ENCODE results near the gene ERAL1. TPM values are rescaled to one million over a fixed set of nuclear protein-coding genes. Genes with fewer than 3 reads are reported as not detected.

Gene ERAL1
- total and polyA plus RNA-seq, 2 experiments from 2014 or later: 77.1 to 121 TPM

- Mint-ChIP-seq H3K9me3 (no peaks in the 10 kb centered on the region; the same call in 2 of the 3 replicates), H3K4me3 (no peak overlapping the region), H3K4me1 (peaks cover 61% of the 10 kb centered on the region), H3K36me3 (ENCODE audit: low read depth) (peaks cover 67% of the 10 kb centered on the region), H3K27ac (peak overlapping the region; percentile 57; the same call in 1 of the 2 replicates), H3K27me3 (ENCODE audit: insufficient read depth, low read depth, poor library complexity) (peaks cover 38% of the 10 kb centered on the region)
- Histone ChIP-seq H3K4me2 (no peak overlapping the region), H3K9me2 (ENCODE audit: insufficient read depth) (no peaks in the 10 kb centered on the region), H3K36me3 (ENCODE audit: insufficient read depth) (peaks cover 51% of the 10 kb centered on the region), H3K27me3 (ENCODE audit: insufficient read depth) (no peaks in the 10 kb centered on the region), H3K4me3 (no peak overlapping the region), H3K79me2 (replicated peaks; ENCODE audit: insufficient read depth) (peaks cover 5% of the 10 kb centered on the region; the same call in 1 of the 2 replicates), H2AFZ (no peak overlapping the region), H3K4me1 (ENCODE audit: insufficient read depth) (peaks cover 32% of the 10 kb centered on the region), H4K20me1 (replicated peaks; ENCODE audit: insufficient read depth) (peaks cover 24% of the 10 kb centered on the region), H3K27ac (ENCODE audit: low read depth) (no peak overlapping the region), H3F3A (replicated peaks; ENCODE audit: low read depth) (peaks cover 61% of the 10 kb centered on the region)
- ATAC-seq: no peak
- DNase-seq (ENCODE audit: low spot score): no peak
- no peak for TF ChIP-seq ZNF331 (CRISPR knock-in tag; IDR thresholded peaks at IDR 0.05; ENCODE audit: low read depth)
- no peak for TF ChIP-seq STAT1 (IDR thresholded peaks at IDR 0.05; ENCODE audit: unreplicated experiment)
- TF ChIP-seq ZNF114 (CRISPR knock-in tag; IDR thresholded peaks at IDR 0.05): no peak
These were observed 52.1 kb downstream of the ERAL1 start for GRCh38 chr17:28906706-28907438.

GRCh38 chr17:28907709-28908475 is 53.1 kb downstream of the ERAL1 start:
- H3K36me3 Mint-ChIP-seq (ENCODE audit: low read depth): peaks cover 77% of the 10 kb centered on the region
- Histone ChIP-seq H3F3A (replicated peaks; ENCODE audit: low read depth) (peaks cover 67% of the 10 kb centered on the region), H4K20me1 (replicated peaks; ENCODE audit: insufficient read depth) (peaks cover 27% of the 10 kb centered on the region), H3K27ac (ENCODE audit: low read depth) (peak overlapping the region; percentile 80; the same call in 1 of the 2 replicates), H2AFZ (no peak overlapping the region), H3K4me2 (no peak overlapping the region), H3K4me1 (ENCODE audit: insufficient read depth) (peaks cover 29% of the 10 kb centered on the region), H3K27me3 (ENCODE audit: insufficient read depth) (no peaks in the 10 kb centered on the region), H3K79me2 (replicated peaks; ENCODE audit: insufficient read depth) (peaks cover 5% of the 10 kb centered on the region; the same call in 1 of the 2 replicates), H3K36me3 (ENCODE audit: insufficient read depth) (peaks cover 59% of the 10 kb centered on the region), H3K9me2 (ENCODE audit: insufficient read depth) (no peaks in the 10 kb centered on the region), H3K4me3 (no peak overlapping the region)
- H3K27me3 Mint-ChIP-seq (ENCODE audit: insufficient read depth, low read depth, poor library complexity): peaks cover 42% of the 10 kb centered on the region
- DNase-seq (ENCODE audit: low spot score) (no peak), ATAC-seq (no peak)
- H3K4me3 Mint-ChIP-seq: no peak overlapping the region
- H3K9me3 Mint-ChIP-seq: no peaks in the 10 kb centered on the region; the same call in 2 of the 3 replicates
- peak overlapping the region; percentile 43; the same call in 1 of the 2 replicates for H3K27ac Mint-ChIP-seq
- peaks cover 57% of the 10 kb centered on the region for H3K4me1 Mint-ChIP-seq
- TF ChIP-seq ZNF114 (CRISPR knock-in tag; IDR thresholded peaks at IDR 0.05) (no peak), POLR2AphosphoS5 (IDR thresholded peaks at IDR 0.05; ENCODE audit: low read depth) (peak; percentile 31; the same call in 1 of the 2 replicates)

DNA sequence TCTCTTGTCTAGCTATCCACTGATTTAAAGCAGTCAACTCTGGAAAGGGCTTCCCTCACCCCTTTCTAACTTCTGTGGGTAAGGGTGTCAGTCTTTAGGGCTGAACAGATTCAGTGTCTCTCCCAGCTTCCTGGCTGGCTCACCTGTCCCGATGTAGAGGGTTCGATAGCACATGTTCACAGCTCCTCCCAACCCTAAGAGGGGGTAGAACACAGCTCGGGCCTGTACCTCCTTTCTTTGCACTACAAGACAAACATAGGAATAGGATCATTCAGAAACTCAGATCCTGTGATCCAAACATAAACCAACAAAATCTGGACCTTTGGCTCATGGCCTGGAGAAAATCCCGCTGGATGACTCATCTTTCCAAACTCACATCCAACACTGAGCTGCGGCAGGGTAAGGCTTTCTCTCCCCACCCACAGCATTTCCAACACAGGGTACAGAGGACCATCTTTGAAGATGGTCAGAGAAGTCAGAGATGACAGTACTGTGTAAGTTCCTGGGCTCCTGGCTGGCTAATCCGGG is 53.9 kb downstream of the ERAL1 start:
- no peaks in the 10 kb centered on the region; the same call in 2 of the 3 replicates for H3K9me3 Mint-ChIP-seq
- H3K27ac ChIP-seq (ENCODE audit: low read depth): peak overlapping the region; percentile 80; the same call in 1 of the 2 replicates
- no peaks in the 10 kb centered on the region for H3K27me3 ChIP-seq (ENCODE audit: insufficient read depth)
- H3K36me3 Mint-ChIP-seq (ENCODE audit: low read depth): peaks cover 81% of the 10 kb centered on the region
- H3K27me3 Mint-ChIP-seq (ENCODE audit: insufficient read depth, low read depth, poor library complexity): peaks cover 36% of the 10 kb centered on the region
- H2AFZ ChIP-seq: no peak overlapping the region
- H3K4me3 Mint-ChIP-seq: no peak overlapping the region
- ATAC-seq: no peak
- peaks cover 5% of the 10 kb centered on the region; the same call in 1 of the 2 replicates for H3K79me2 ChIP-seq (replicated peaks; ENCODE audit: insufficient read depth)
- DNase-seq (ENCODE audit: low spot score): no peak
- H3K4me2 ChIP-seq: peak overlapping the region; percentile 66; the same call in 1 of the 2 replicates
- no peaks in the 10 kb centered on the region for H3K9me2 ChIP-seq (ENCODE audit: insufficient read depth)
- H3K36me3 ChIP-seq (ENCODE audit: insufficient read depth): peaks cover 62% of the 10 kb centered on the region
- peaks cover 29% of the 10 kb centered on the region for H3K4me1 ChIP-seq (ENCODE audit: insufficient read depth)
- H3K4me1 Mint-ChIP-seq: peaks cover 53% of the 10 kb centered on the region
- H3K4me3 ChIP-seq: no peak overlapping the region
- peaks cover 27% of the 10 kb centered on the region for H4K20me1 ChIP-seq (replicated peaks; ENCODE audit: insufficient read depth)
- H3K27ac Mint-ChIP-seq: peak overlapping the region; percentile 62; the same call in 1 of the 2 replicates
- peaks cover 72% of the 10 kb centered on the region for H3F3A ChIP-seq (replicated peaks; ENCODE audit: low read depth)
- TF ChIP-seq EZH2phosphoT487 (IDR thresholded peaks at IDR 0.05; ENCODE audit: unreplicated experiment): no peak
- TF ChIP-seq ZNF331 (CRISPR knock-in tag; IDR thresholded peaks at IDR 0.05; ENCODE audit: low read depth): no peak
- TF ChIP-seq, protein P1, sequence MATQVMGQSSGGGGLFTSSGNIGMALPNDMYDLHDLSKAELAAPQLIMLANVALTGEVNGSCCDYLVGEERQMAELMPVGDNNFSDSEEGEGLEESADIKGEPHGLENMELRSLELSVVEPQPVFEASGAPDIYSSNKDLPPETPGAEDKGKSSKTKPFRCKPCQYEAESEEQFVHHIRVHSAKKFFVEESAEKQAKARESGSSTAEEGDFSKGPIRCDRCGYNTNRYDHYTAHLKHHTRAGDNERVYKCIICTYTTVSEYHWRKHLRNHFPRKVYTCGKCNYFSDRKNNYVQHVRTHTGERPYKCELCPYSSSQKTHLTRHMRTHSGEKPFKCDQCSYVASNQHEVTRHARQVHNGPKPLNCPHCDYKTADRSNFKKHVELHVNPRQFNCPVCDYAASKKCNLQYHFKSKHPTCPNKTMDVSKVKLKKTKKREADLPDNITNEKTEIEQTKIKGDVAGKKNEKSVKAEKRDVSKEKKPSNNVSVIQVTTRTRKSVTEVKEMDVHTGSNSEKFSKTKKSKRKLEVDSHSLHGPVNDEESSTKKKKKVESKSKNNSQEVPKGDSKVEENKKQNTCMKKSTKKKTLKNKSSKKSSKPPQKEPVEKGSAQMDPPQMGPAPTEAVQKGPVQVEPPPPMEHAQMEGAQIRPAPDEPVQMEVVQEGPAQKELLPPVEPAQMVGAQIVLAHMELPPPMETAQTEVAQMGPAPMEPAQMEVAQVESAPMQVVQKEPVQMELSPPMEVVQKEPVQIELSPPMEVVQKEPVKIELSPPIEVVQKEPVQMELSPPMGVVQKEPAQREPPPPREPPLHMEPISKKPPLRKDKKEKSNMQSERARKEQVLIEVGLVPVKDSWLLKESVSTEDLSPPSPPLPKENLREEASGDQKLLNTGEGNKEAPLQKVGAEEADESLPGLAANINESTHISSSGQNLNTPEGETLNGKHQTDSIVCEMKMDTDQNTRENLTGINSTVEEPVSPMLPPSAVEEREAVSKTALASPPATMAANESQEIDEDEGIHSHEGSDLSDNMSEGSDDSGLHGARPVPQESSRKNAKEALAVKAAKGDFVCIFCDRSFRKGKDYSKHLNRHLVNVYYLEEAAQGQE (IDR thresholded peaks at IDR 0.05; ENCODE audit: unreplicated experiment): no peak
- no peak for TF ChIP-seq JUNB (IDR thresholded peaks at IDR 0.05; ENCODE audit: unreplicated experiment)
- no peak for TF ChIP-seq STAT1 (IDR thresholded peaks at IDR 0.05; ENCODE audit: unreplicated experiment)
- TF ChIP-seq POLR2AphosphoS5 (IDR thresholded peaks at IDR 0.05; ENCODE audit: low read depth): no peak
- TF ChIP-seq EZH2 (IDR thresholded peaks at IDR 0.05; ENCODE audit: low read depth, unreplicated experiment): no peak
- no peak for TF ChIP-seq CTCF (conservative IDR thresholded peaks at IDR 0.05; ENCODE audit: low read depth in 2 of 2)
- no peak for TF ChIP-seq ZNF114 (CRISPR knock-in tag; IDR thresholded peaks at IDR 0.05)

Measured in GM23338 (cell line).